Measurements from ENCODE around the gene ADCY5. TPM values are rescaled to one million over a fixed set of nuclear protein-coding genes. Genes with fewer than 3 reads are reported as not detected.

ADCY5 gene
- total and polyA plus RNA-seq, 5 donors, result 90.4 to 220 (median 205) TPM

DNA sequence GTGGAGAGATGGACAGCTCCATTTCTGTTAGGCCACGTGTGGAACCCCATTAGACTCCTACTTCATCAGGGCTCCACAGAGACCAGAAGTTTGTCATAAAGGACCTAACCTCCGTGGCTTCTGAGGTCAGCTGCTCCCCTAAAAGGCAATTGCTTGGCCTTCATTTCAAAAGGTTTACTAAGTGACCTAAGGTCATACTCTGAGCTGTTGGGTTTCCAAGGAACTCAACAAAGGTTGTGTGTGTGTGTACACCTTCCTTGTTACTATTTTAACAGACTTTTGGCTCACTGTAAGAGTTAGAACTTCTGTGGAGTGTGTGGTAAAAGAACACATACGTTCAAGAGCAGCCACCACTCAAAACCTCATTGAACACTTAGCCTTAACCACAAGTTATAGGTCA lies 173.2 kb downstream of the ADCY5 start:
- DNase-seq (no peak), ATAC-seq (no peak)
- Histone ChIP-seq H3K27ac (ENCODE audit: low read length) (no peak overlapping the region), H3K27me3 (ENCODE audit: control insufficient read depth, insufficient read depth) (no peaks in the 10 kb centered on the region), H3K9me3 (ENCODE audit: control insufficient read depth, low read length) (no peaks in the 10 kb centered on the region), H3K4me1 (ENCODE audit: control insufficient read depth, insufficient read depth, low read length) (peaks cover 4% of the 10 kb centered on the region), H3K4me3 (ENCODE audit: low read length) (no peak overlapping the region)
- 73% methylated on average over 3 of the region's 3 CpGs for WGBS
- intact Hi-C loops (cut with DNase I), result no loop called here

DNA sequence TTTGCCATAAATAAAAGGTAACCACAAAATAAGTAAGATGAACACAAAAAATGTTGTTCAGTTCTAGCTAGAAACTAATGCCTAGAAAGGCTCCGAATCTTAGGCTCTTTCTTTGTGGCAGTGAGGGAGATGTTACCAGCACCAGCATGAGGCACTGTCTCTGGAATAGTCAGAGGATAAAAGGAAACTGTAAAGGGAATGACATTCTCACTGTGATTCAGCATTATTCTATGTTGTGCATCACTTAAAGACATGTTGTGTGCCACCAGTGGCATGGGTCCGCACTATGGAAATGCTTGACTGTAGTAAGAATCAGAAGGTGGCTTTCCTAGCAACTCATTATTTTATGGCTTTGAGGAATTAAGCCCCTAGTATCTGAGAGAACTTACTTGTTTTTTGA lies 176.3 kb downstream of the ADCY5 start:
- Histone ChIP-seq H3K27ac (ENCODE audit: low read length) (no peak overlapping the region), H3K9me3 (ENCODE audit: control insufficient read depth, low read length) (no peaks in the 10 kb centered on the region), H3K4me1 (ENCODE audit: control insufficient read depth, insufficient read depth, low read length) (peaks cover 4% of the 10 kb centered on the region), H3K4me3 (ENCODE audit: low read length) (no peak overlapping the region), H3K27me3 (ENCODE audit: control insufficient read depth, insufficient read depth) (no peaks in the 10 kb centered on the region)
- 99% methylated on average over 2 of the region's 2 CpGs for WGBS
- intact Hi-C loops (cut with DNase I), result no loop called here
- ATAC-seq (no peak), DNase-seq (no peak)

DNA sequence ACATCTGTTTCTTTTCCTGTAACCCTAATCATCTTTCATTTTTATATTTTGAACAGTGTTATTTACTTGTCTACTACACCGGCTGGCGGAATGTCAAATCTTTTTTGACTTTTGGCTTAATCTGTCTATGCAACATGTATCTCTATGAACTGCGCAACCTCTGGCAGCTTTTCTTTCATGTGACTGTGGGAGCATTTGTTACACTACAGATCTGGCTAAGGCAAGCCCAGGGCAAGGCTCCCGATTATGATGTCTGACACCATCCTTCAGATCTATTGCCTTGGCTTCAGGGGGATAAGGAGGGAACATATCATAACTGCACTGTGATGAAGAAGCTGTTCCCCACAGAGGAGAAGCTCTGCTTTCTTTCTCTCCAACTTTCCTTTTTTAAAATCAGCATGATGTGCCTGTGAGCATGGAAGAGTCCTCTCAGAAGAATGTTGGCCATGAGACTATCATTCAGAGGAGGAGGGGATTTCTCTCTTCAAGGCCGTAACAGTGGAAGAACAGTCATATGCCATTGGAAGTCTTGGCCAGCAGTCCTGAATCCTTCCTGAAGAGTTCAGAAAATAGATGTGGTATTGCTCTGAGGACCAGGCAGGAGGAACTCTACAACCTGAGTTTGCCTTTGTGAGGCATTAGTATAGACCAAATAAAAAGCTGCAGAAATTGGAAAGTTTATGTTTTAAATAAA lies 177.3 kb downstream of the ADCY5 start:
- Histone ChIP-seq H3K27ac (ENCODE audit: low read length) (peak overlapping the region; percentile 68), H3K27me3 (ENCODE audit: control insufficient read depth, insufficient read depth) (no peaks in the 10 kb centered on the region), H3K9me3 (ENCODE audit: control insufficient read depth, low read length) (no peaks in the 10 kb centered on the region), H3K4me1 (ENCODE audit: control insufficient read depth, insufficient read depth, low read length) (peaks cover 4% of the 10 kb centered on the region), H3K4me3 (ENCODE audit: low read length) (no peak overlapping the region)
- intact Hi-C loops (cut with DNase I), result no loop called here
- ATAC-seq (peak; percentile 73 to 80), DNase-seq (peak; percentile 37 to 73 (median 47))
- WGBS, result 38% methylated on average over 5 of the region's 5 CpGs

DNA sequence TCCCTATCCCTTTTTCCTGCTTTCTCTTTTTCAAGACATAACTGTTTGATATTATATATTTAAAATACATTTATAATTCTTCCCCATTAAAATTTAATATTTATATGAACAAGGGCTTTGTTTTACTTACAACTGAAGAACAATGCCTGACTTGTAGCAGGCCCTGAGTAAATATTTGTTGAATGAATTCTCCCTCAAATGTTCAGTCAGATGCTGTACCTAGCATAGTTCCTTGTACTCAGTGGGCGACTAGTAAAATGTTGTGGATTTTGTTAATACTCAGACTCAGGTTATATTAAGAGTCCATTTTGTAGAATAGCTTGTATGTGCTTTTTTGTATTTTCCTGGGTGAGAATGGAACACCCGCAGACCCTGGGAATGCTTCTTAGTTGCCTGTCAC lies 178.1 kb downstream of the ADCY5 start:
- WGBS, result 75% methylated on average over 2 of the region's 2 CpGs

DNA sequence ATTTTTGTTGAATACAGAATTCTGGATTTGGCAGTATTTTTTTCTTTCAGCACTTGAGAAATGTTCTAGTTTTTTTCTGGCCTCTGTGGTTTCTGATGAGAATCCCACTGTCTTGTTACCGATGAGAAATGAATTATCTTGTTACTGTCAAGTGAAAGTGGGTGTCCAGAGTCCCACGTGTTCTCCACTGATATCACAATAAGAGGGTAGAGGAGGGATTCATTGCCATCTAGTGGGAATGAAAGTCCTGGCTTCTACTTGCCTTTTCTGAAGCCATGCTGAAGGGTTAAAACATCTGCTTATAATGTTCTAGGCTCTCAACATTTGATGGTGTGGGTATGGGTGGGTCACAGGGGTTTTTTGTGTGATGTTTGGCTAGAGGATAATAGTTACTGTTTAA lies 181.1 kb downstream of the ADCY5 start:
- H3K4me3 ChIP-seq (ENCODE audit: low read length), result no peak overlapping the region
- H3K27ac ChIP-seq (ENCODE audit: low read length), result no peak overlapping the region
- ATAC-seq (no peak), DNase-seq (no peak)
- no peaks in the 10 kb centered on the region for H3K9me3 ChIP-seq (ENCODE audit: control insufficient read depth, low read length)
- no peaks in the 10 kb centered on the region for H3K27me3 ChIP-seq (ENCODE audit: control insufficient read depth, insufficient read depth)
- 38% methylated on average over 2 of the region's 2 CpGs for WGBS
- H3K4me1 ChIP-seq (ENCODE audit: control insufficient read depth, insufficient read depth, low read length), result peaks cover 4% of the 10 kb centered on the region
- intact Hi-C loops (cut with DNase I), result loop anchor here in 1 of 4 donors (10.0 kb wide), 1 partner anchor 233 kb away; no protein-coding TSS in a partner anchor

More for the DNA sequence above, 178.1 kb downstream of the ADCY5 start:
- Histone ChIP-seq H3K27me3 (ENCODE audit: control insufficient read depth, insufficient read depth) (no peaks in the 10 kb centered on the region), H3K4me3 (ENCODE audit: low read length) (no peak overlapping the region), H3K27ac (ENCODE audit: low read length) (no peak overlapping the region), H3K9me3 (ENCODE audit: control insufficient read depth, low read length) (no peaks in the 10 kb centered on the region), H3K4me1 (ENCODE audit: control insufficient read depth, insufficient read depth, low read length) (peaks cover 4% of the 10 kb centered on the region)
- intact Hi-C loops (cut with DNase I), result no loop called here
- ATAC-seq, result no peak
- no peak for DNase-seq

DNA sequence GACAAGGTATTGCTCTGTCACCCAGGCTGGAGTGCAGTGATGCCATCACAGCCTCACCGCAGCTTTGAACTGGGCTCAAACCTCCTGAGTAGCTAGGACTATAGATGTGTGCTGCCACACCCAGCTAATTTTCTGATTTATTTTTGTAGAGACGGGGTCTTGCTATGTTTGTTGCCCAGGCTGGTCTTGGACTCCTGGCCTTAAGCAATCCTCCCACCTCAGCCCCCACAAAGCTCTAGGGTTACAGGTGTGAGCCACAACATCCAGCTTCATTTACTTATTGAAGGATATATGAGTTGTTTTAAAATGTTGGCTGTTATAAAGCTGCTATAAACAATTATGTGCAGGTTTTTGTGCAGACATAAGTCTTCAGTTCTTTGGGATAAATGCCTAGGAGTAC lies 184.9 kb downstream of the ADCY5 start:
- H3K27ac ChIP-seq (ENCODE audit: low read length), result no peak overlapping the region
- H3K9me3 ChIP-seq (ENCODE audit: control insufficient read depth, low read length), result no peaks in the 10 kb centered on the region
- DNase-seq (no peak), ATAC-seq (no peak)
- H3K4me1 ChIP-seq (ENCODE audit: control insufficient read depth, insufficient read depth, low read length), result no peaks in the 10 kb centered on the region
- WGBS, result 97% methylated on average over 2 of the region's 2 CpGs
- intact Hi-C loops (cut with DNase I), result loop anchor here in 1 of 4 donors (10.0 kb wide), 1 partner anchor 229 kb away; no protein-coding TSS in a partner anchor
- H3K27me3 ChIP-seq (ENCODE audit: control insufficient read depth, insufficient read depth), result no peaks in the 10 kb centered on the region
- no peak overlapping the region for H3K4me3 ChIP-seq (ENCODE audit: low read length)

DNA sequence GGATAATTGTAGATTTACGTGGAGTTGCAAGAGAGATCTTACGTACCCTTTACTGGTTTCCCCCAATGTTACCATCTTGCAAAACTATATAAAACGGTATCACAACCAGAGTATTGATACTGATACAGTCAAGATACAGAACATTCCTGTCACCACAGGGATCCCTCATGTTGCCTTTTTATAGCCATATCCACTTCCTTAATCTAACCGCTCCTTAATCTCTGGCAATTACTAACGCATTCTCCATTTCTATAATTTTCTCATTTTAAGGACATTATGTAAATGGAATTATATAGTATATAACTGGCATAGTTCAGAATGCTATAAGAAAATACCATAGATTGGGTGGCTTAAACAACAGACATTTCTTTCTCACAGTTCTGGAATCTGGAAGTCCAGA lies 186.0 kb downstream of the ADCY5 start:
- Histone ChIP-seq H3K27me3 (ENCODE audit: control insufficient read depth, insufficient read depth) (no peaks in the 10 kb centered on the region), H3K9me3 (ENCODE audit: control insufficient read depth, low read length) (no peaks in the 10 kb centered on the region), H3K4me3 (ENCODE audit: low read length) (no peak overlapping the region), H3K4me1 (ENCODE audit: control insufficient read depth, insufficient read depth, low read length) (no peaks in the 10 kb centered on the region), H3K27ac (ENCODE audit: low read length) (no peak overlapping the region)
- whole genome bisulfite sequencing, result 81% methylated on average over 5 of the region's 5 CpGs
- no peak for DNase-seq
- no peak for ATAC-seq
- intact Hi-C loops (cut with DNase I), result loop anchor here in 1 of 4 donors (10.0 kb wide), 1 partner anchor 228 kb away; no protein-coding TSS in a partner anchor

DNA sequence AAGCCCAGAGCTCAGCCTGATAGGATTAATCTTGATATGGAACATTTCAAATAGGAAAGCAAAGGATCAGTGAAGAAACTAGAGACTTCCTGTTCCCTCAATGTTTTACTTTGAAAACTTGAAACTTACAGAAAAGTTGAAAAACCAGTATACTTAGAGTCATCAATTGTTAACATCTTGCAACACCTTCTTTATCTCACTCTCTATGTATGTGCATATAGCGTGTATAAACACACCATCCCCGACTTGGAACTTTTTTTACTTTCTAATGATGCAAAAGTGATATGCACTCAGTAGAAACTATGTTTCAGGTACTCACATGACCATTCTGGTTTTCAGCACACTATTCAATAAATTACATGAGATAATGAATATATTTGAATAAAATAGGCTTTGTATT lies 186.7 kb downstream of the ADCY5 start:
- H3K27me3 ChIP-seq (ENCODE audit: control insufficient read depth, insufficient read depth), result no peaks in the 10 kb centered on the region
- no peaks in the 10 kb centered on the region for H3K4me1 ChIP-seq (ENCODE audit: control insufficient read depth, insufficient read depth, low read length)
- DNase-seq, result no peak
- intact Hi-C loops (cut with DNase I), result loop anchor here in 1 of 4 donors (10.0 kb wide), 1 partner anchor 227 kb away; no protein-coding TSS in a partner anchor
- no peak for ATAC-seq
- WGBS, result 89% methylated on average over 2 of the region's 2 CpGs
- H3K27ac ChIP-seq (ENCODE audit: low read length), result no peak overlapping the region
- no peaks in the 10 kb centered on the region for H3K9me3 ChIP-seq (ENCODE audit: control insufficient read depth, low read length)
- H3K4me3 ChIP-seq (ENCODE audit: low read length), result no peak overlapping the region

DNA sequence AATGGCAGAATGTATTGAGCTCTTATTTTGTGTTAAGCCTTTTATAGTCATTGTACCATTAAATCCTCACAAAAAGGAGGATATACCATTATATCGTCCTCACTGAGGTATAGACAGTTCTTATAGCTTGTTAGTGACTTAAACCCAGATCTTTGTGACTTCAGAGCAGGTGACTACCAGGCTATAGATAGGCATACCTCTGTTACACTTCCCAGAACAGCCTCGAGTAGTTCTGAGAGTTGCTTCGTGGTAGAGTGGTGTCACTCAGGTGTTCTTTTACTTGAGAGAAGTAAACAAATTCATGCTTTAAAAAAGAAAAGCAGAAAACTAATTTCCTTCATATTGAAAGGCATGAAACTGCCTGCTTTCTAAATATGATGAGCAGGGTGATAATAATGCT lies 187.2 kb downstream of the ADCY5 start:
- 80% methylated on average over 3 of the region's 3 CpGs for WGBS
- intact Hi-C loops (cut with DNase I), result loop anchor here in 1 of 4 donors (10.0 kb wide), 1 partner anchor 227 kb away; no protein-coding TSS in a partner anchor

DNA sequence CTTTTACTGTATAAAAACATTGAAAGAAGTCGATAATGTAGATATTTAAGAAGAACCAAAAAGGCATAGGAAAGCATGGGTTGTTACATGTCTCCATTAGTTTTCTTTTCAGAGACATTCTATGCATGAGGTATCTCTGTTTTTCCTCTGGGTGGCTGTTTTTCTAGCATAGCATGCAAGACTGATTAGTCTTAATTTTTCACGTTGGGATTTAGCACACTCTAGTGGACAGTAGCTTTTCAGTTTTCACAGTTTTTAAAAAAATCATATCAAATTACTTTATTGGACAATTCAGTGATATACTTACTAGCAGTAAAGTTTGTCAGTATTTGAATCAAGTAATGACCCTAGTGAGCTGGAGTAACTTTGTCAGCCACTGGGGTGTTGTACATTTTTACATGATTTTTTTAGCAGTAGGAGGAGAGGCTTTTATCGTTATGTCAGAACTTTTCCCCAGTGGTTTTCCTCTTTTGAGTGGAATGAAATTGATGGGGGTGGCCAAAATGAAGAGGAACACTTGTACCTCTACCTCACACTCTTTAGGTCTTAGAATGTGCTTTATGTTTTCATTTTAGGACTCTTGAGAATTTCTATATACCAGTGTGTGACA lies 190.0 kb downstream of the ADCY5 start:
- no peaks in the 10 kb centered on the region for H3K4me1 ChIP-seq (ENCODE audit: control insufficient read depth, insufficient read depth, low read length)
- H3K4me3 ChIP-seq (ENCODE audit: low read length), result no peak overlapping the region
- intact Hi-C loops (cut with DNase I), result loop anchor here in 3 of 4 donors (5.0 to 10.0 kb wide), 3 partner anchors 224 to 317 kb away; no protein-coding TSS in a partner anchor
- H3K27me3 ChIP-seq (ENCODE audit: control insufficient read depth, insufficient read depth), result no peaks in the 10 kb centered on the region
- H3K27ac ChIP-seq (ENCODE audit: low read length), result no peak overlapping the region
- H3K9me3 ChIP-seq (ENCODE audit: control insufficient read depth, low read length), result no peaks in the 10 kb centered on the region
- WGBS, result 38% methylated on average over 3 of the region's 3 CpGs
- peak; percentile 63 to 75 for ATAC-seq
- no peak for DNase-seq

More for the DNA sequence above, 187.2 kb downstream of the ADCY5 start:
- Histone ChIP-seq H3K27me3 (ENCODE audit: control insufficient read depth, insufficient read depth) (no peaks in the 10 kb centered on the region), H3K4me3 (ENCODE audit: low read length) (no peak overlapping the region), H3K27ac (ENCODE audit: low read length) (no peak overlapping the region), H3K4me1 (ENCODE audit: control insufficient read depth, insufficient read depth, low read length) (no peaks in the 10 kb centered on the region), H3K9me3 (ENCODE audit: control insufficient read depth, low read length) (no peaks in the 10 kb centered on the region)
- ATAC-seq, result no peak
- DNase-seq, result no peak

DNA sequence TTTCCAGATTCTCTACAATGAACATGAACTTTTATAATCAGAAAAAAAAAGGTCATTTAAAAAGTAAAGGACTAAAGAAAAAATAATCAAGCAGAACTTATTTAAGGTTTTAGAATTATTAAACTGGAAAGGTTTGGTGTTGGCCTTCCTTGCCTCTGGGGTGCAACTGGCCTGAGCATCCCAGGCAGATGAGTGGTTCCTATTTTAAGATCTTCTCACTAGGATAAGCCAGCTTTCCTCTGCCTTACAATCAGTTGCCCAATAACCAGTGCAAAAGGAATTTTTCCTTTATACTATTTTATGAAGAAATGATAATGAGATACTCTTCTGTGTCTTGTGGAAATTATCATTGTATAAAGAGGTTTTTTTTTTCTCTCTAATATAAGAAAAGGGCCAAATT lies 190.5 kb downstream of the ADCY5 start:
- ATAC-seq (peak in 1 of 2 donors; percentile 65), DNase-seq (no peak)
- no peaks in the 10 kb centered on the region for H3K27me3 ChIP-seq (ENCODE audit: control insufficient read depth, insufficient read depth)
- no peak overlapping the region for H3K27ac ChIP-seq (ENCODE audit: low read length)
- H3K4me3 ChIP-seq (ENCODE audit: low read length), result no peak overlapping the region
- intact Hi-C loops (cut with DNase I), result loop anchor here in 3 of 4 donors (5.0 to 10.0 kb wide), 3 partner anchors 224 to 316 kb away; no protein-coding TSS in a partner anchor
- H3K9me3 ChIP-seq (ENCODE audit: control insufficient read depth, low read length), result no peaks in the 10 kb centered on the region
- H3K4me1 ChIP-seq (ENCODE audit: control insufficient read depth, insufficient read depth, low read length), result no peaks in the 10 kb centered on the region
